GM21367 (cell line): ENCODE measurements around the gene ECM1.

ENCODE experiments used
- ATAC-seq: cut with Tn5 transposase; IDR thresholded peaks from one replicate; pipeline ENCODE4 v1.9.1; 2021; ENCODE audit not compliant: unreplicated experiment

ECM1 gene

DNA sequence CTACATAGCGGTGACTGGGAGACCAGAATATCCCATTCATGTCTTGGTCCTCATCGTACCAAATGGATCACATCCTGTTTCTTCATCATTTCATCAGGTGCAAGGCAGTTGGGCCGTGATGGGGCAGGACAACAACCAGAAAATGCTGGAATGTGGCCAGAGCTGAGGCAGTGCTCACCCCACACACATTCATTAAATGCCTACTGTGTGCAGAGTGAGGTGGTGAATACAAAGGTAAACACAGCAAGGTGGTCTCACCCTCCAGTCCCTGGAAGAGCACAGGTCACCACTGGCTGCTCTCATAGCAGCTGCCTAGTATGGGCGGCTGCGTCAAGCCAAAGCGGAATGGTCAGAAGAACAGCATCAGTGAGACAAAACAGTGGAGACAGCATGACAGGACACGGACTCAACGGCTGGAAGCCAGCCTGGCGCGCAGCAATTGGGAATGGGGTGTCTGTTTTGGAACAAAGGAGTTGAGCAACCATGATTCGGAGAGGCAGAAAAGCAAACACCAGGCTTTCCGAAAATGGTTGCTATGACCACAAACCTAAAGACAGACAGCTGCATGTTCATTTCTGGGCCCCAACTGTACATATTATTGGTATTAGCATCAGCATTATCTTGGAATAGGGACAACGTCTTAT lies 35.7 kb downstream of the ECM1 start:
- ATAC-seq: no peak

- ATAC-seq: no peak
Observed at GRCh38 chr1:150544204-150544603, 36.3 kb downstream of the ECM1 start.

- ATAC-seq: no peak
Observed at GRCh38 chr1:150545486-150546032, 37.6 kb downstream of the ECM1 start.

GRCh38 chr1:150546294-150546937 lies 38.5 kb downstream of the ECM1 start:
- no peak for ATAC-seq

DNA sequence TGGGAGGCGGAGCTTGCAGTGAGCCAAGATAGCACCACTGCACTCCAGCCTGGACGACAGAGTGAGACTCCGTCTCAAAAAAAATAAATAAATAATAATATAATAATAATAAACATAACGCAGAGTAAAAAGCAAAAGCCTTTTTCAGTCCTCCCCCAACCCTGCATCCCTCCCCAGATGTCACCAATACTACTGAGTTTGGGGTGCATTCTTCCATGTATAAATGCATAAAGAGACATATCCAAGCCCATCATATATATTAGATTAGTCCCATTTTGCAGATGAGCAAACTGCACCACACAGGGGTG lies 40.4 kb downstream of the ECM1 start:
- no peak for ATAC-seq

GRCh38 chr1:150548632-150549495 lies 41.0 kb downstream of the ECM1 start, which contains the start of gene ADAMTSL4:
ADAMTSL4 (plus strand) TSS chr1:150549408; CDS start chr1:150552289, 2,881 bp downstream.
- ATAC-seq: no peak

DNA sequence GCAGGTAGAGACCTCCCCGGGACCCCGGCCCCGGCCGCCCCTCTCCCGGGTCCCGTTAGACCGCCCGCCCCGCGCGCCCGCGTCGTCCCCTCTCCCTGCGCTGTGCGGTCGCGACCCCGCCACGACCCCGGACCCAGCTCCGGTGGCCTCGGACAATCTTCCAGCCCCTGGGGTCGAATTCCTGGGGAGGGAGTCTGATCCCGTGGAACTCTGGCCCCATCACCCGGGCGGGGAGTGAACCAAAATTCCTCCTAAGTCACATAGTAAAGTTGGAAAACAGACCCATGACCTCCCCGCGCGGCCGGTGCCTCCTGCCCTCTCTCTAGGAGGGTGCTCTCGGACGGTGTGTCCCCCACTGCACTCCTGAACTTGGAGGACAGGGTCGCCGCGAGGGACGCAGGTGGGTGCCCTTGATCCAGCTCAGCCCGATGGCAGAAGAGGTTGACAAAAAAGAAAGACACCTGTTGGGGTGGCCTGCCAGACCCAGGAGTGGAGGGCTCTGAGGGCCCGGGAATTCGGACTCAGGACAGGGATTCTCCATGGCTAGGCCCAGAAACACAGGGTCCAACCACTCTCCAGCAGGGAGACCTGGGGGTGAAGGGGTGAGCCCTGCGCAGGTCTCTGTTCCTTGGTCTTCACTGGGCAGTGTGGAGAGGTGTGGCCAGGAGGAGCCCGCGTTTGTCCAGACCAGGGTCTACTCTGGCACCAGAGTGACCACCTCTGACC lies 41.8 kb downstream of the ECM1 start:
- no peak for ATAC-seq

DNA sequence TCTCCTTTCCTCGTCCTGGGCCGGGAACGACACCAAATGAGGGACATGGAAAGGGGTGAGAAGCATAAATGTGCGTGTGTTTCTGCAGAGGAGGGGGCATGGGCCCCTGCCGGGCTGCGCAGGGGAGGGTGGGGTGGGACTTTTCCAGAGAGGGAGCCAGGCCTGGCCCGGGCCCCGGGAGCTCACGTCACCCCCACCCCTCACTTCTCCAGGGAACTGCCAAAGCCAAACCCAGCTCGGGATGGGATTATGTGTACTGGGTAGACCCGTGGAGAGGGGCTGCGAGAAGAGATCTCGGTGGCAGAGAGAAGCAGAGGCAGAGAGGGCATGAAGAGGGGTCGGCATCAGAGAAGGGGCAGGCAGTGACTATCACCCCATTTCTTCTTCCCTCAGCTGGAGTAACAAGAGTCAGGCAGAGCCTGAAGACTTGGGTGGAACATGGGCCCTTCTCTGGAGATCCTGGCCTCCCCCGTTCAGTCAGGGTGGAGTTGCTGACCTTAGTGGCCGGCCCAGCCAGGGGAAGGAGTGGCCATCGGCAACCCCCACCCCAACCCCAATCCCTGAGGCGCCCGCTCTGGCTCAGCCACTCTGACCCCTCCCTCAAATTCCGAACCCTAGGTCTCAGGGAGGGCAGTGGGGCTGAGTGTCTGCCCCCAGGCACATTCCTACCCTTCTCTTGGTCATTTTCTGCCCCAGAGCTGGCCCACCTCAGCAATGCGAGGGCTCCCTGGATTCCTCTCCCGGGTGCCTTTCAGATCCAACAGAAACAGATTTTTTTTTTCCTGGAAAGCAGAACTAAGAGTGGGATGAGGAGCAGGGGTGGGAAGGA lies 42.5 kb downstream of the ECM1 start:
- no peak for ATAC-seq

DNA sequence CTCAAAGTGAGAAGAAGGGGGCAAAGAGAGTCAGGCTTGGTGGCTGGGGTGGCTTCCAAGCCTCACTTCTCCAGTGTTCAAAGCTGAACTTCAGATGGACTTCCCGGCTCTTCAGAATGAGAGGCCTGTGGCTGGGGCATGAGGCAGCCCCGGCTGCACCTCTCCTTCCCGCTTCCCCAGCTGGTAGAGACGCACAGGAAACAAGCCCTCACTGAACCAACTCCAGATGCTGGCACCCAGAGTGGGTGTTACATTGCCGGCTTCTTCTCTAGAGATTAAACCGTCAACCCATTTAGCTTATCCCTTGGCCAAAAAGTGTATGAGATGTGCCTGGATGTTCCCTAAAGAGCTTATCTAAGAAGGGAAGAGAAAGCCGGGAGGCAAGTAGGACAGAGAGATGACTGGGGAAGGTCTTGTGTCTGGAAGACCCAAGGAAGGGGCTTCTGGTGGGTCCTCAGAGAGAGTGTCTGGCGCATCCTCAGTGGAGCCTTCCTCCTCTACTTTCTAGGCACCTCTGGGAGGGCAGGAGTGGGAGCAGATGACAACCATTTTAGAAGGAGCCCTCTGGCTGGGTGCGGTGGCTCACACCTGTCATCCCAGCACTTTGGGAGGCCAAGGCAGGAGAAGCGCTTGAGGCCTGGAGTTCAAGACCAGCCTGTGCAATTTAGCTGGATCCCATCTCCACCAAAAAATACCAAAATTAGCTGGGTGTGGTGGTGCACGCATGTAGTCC lies 43.3 kb downstream of the ECM1 start:
- ATAC-seq: no peak

DNA sequence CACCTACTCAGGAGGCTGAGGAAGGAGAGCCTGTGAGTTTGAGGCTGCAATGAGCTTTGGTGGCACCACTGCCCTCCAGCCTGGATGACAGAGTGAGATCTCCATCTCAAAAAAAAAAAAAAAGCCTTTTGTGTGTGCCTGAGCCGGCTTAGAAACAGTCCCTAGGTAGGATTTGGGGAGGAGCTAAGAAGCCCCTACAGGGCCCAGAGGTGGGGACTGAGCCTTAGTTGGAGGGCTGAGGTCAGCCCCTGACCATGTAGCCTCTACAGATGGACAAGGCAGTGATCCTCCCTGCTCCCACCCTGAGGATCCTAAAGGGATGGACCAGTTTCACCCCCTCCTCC lies 43.8 kb downstream of the ECM1 start:
- no peak for ATAC-seq

GRCh38 chr1:150552128-150552910 lies 44.4 kb downstream of the ECM1 start:
- no peak for ATAC-seq

DNA sequence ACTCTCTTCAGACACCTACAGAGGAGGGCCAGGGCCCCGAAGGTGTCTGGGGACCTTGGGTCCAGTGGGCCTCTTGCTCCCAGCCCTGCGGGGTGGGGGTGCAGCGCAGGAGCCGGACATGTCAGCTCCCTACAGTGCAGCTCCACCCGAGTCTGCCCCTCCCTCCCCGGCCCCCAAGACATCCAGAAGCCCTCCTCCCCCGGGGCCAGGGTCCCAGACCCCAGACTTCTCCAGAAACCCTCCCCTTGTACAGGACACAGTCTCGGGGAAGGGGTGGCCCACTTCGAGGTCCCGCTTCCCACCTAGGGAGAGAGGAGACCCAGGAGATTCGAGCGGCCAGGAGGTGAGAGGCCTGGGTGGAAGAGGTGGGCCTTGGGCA lies 45.0 kb downstream of the ECM1 start:
- no peak for ATAC-seq

GRCh38 chr1:150553392-150554085 lies 45.6 kb downstream of the ECM1 start:
- ATAC-seq: no peak

- ATAC-seq: no peak
Observed at GRCh38 chr1:150554086-150554452, 46.2 kb downstream of the ECM1 start.

DNA sequence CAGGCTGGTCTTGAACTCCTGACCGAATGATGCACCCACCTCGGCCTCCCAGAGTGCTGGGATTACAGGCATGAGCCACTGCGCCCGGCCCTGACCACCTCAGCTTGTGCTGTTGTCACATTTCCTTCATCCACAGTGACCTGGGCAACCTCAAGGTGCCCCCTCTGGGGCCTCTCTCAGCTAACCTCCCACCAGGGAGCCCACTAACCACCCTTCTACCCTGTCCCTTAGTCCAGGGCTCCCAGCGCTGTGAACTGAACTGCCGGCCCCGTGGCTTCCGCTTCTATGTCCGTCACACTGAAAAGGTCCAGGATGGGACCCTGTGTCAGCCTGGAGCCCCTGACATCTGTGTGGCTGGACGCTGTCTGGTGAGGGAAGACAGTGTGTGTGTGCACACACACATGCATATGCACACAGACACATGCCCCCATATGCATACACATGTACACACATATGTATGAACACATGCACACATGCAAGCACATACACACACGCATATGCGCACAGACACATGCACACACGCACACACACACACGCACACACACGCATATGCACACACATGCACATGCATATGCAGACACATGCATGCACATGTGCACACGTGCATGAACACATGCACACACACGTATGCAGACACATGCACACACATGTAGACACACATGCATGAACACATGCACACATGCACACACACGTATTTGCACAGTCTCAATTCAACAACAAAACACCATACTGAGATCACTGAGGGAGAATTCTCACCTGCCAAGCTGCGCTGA lies 47.5 kb downstream of the ECM1 start:
- ATAC-seq: no peak

DNA sequence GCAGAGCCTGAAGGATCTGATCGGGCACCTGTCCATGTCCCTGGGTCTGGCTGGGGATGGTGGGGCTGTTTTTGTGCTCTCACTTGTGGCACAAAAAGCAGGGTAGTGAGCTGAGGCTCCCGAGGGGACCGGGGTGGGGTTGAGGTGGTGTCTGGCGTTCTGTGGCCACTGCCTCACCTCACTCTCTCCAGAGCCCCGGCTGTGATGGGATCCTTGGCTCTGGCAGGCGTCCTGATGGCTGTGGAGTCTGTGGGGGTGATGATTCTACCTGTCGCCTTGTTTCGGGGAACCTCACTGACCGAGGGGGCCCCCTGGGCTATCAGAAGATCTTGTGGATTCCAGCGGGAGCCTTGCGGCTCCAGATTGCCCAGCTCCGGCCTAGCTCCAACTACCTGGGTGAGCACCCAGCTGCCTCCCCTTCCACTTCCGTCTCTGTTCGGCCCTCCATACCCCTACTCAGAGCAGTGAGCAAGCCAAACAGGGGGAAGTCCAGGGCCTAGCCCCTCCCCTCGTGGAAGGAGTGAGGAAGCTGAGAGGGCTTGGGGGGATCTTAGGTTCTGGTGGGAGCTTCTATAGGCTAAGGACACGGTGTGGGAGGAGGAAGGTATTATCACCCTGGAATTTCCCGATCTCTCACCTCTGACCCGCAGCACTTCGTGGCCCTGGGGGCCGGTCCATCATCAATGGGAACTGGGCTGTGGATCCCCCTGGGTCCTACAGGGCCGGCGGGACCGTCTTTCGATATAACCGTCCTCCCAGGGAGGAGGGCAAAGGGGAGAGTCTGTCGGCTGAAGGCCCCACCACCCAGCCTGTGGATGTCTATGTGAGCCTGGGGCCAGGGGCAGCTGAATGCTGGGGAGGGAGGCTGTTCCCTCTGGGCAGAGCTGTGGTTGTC lies 48.3 kb downstream of the ECM1 start:
- no peak for ATAC-seq
